Measurements from ENCODE around the gene DBT.

DBT gene

GRCh38 chr1:100141192-100141591, 108.4 kb downstream of the DBT start:
- DNase-seq (ENCODE audit: insufficient read length), result no peak
- TF ChIP-seq POLR2AphosphoS5 (IDR thresholded peaks at IDR 0.05; ENCODE audit: low read depth, low read length) (no peak), TAF1 (IDR thresholded peaks at IDR 0.05; ENCODE audit: borderline replicate concordance, low read depth, low read length) (no peak)
- FAIRE-seq, result no peak

- DNase-seq (ENCODE audit: insufficient read length) (no peak), FAIRE-seq (no peak)
- TF ChIP-seq TAF1 (IDR thresholded peaks at IDR 0.05; ENCODE audit: borderline replicate concordance, low read depth, low read length), result no peak
- no peak for TF ChIP-seq POLR2AphosphoS5 (IDR thresholded peaks at IDR 0.05; ENCODE audit: low read depth, low read length)
- TF ChIP-seq POLR2A (IDR thresholded peaks at IDR 0.05; ENCODE audit: low read depth, low read length), result no peak
Measured at GRCh38 chr1:100137602-100138001, 112.0 kb downstream of the DBT start.
